Endothelial cell of umbilical vein (primary cell): ENCODE data around the gene CPD.
"Not testable (repeated sequence)": the region's sequence is repeated elsewhere in the genome, so short reads cannot be mapped to it uniquely, and the experiment has no call there.

Source experiments
- CTCF ChIP-seq, 2 donors: IDR thresholded peaks; 1 replicate in 1 of 2; 2 replicates in 1 of 2; pipeline ENCODE4 v1.5.1; 2011; ENCODE audit warnings: low read length in 2 of 2, mild to moderate bottlenecking in 2 of 2, moderate library complexity in 2 of 2, control low read depth in 1 of 2, inconsistent platforms in 1 of 2, low read depth in 1 of 2; ENCODE audit not compliant: insufficient read depth in 1 of 2; ENCODE audit errors: extremely low read depth in 1 of 2
- FOS ChIP-seq: IDR thresholded peaks from 2 replicates; pipeline ENCODE4 v1.6.1; 2011; ENCODE audit warnings: mild to moderate bottlenecking, low read length, moderate library complexity, borderline replicate concordance; ENCODE audit not compliant: insufficient read depth
- POLR2A ChIP-seq: IDR thresholded peaks from 2 replicates; pipeline ENCODE4 v1.6.1; 2012; ENCODE audit warnings: low read depth, mild to moderate bottlenecking, control low read depth, low read length

DNA sequence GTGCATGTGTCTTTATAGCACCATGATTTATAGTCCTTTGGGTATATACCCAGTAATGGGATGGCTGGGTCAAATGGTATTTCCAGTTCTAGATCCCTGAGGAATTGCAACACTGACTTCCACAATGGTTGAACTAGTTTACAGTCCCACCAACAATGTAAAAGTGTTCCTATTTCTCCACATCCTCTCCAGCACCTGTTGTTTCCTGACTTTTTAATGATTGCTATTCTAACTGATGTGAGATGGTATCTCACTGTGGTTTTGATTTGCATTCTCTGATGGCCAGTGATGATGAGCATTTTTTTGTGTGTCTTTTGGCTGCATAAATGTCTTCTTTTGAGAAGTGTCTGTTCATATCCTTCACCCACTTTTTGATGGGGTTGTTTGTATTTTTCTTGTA, 67.9 kb downstream of the CPD start:
- TF ChIP-seq POLR2A; CTCF (IDR thresholded peaks at IDR 0.05; ENCODE audit: extremely low read depth in 1 of 2, insufficient read depth in 1 of 2, low read depth in 1 of 2, low read length in 2 of 2); FOS: not testable (repeated sequence)
